Measurements from ENCODE around the gene DEGS1. TPM values are rescaled to one million over a fixed set of nuclear protein-coding genes. Genes with fewer than 3 reads are reported as not detected.
A peak's percentile ranks its signal among the peaks of the same experiment; 100 is the strongest.

Gene DEGS1
- total RNA-seq, 1 donor from 2014 or later, result 76.7 TPM

DNA sequence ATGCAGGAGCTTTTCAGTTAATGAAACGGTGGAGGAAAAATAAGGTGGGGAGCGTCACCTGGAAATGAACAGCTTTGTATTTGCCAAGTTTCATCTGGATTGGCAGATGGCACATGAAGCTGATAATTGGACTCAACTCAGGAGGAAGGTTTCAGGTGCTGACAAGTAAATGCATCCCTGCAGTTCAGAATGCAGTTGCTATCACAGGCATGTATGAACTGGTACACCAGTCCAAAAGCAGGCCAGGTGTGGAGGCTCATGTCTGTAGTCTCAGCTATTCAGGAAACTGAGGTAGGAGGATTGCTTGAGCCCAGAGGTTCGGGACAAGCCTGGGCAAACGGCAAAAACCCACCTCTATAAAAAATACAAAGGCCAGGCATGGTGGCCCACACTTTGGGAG, 15.5 kb downstream of the DEGS1 start:
- H3K4me1 ChIP-seq, result no peaks in the 10 kb centered on the region
- H3K4me3 ChIP-seq, result no peak overlapping the region
- no peaks in the 10 kb centered on the region for H3K27me3 ChIP-seq
- intact Hi-C loops (cut with DNase I), result no loop called here
- no peaks in the 10 kb centered on the region for H3K9me3 ChIP-seq
- DNase-seq (no peak), ATAC-seq (no peak)
- H3K36me3 ChIP-seq, result peaks cover 3% of the 10 kb centered on the region
- no peak overlapping the region for H3K27ac ChIP-seq
- TF ChIP-seq CTCF (IDR thresholded peaks at IDR 0.05), result no peak

DNA sequence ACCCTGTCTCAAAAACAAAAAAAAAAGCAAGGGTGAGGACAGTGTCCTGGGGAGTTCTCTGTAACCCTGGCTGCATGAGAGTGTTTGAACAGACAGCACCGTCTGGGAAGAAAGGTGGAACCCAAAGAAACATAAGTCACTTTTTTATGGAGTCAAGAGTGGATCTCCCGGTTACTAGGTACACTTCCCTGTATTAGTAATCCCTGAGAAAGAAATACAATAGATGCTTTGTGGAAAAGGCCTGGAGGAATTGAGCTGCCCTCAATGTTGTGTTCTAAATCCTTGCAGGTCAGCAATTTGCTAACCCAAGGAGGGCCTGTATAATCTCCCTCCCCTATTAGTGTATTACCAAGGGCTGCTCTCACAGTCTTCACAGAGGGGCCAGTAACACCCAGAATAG, 16.6 kb downstream of the DEGS1 start:
- Histone ChIP-seq H3K4me1 (peaks cover 8% of the 10 kb centered on the region), H3K27me3 (no peaks in the 10 kb centered on the region), H3K36me3 (no peaks in the 10 kb centered on the region), H3K27ac (no peak overlapping the region), H3K9me3 (no peaks in the 10 kb centered on the region), H3K4me3 (no peak overlapping the region)
- intact Hi-C loops (cut with DNase I), result no loop called here
- TF ChIP-seq CTCF (IDR thresholded peaks at IDR 0.05), result no peak
- DNase-seq, result no peak
- no peak for ATAC-seq

DNA sequence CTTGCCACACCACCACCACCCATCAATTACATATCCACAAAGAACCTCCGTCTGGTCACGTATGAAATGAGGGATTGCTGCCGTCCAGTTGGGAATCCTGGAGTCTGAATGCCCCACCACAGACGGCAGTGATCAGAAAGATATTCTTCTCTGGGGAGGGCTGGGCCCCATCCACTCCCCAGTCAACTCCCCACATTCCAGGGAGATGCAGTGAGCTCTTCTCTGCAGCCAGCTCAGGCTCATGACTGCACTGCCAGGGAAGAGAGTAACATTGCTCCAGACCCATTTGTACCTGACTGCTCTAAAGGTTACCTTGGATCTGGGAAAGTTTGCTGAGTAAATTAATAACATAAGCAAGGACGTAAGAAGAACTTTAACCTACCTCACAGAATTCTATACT, 18.3 kb downstream of the DEGS1 start:
- no peak for ATAC-seq
- H3K4me1 ChIP-seq, result peaks cover 16% of the 10 kb centered on the region
- no peak overlapping the region for H3K27ac ChIP-seq
- H3K27me3 ChIP-seq, result no peaks in the 10 kb centered on the region
- no peak for DNase-seq
- H3K36me3 ChIP-seq, result no peaks in the 10 kb centered on the region
- no peak for TF ChIP-seq CTCF (IDR thresholded peaks at IDR 0.05)
- H3K4me3 ChIP-seq, result no peak overlapping the region
- intact Hi-C loops (cut with DNase I), result no loop called here
- no peaks in the 10 kb centered on the region for H3K9me3 ChIP-seq

- Histone ChIP-seq H3K27ac (no peak overlapping the region), H3K4me1 (peaks cover 16% of the 10 kb centered on the region), H3K4me3 (no peak overlapping the region), H3K27me3 (no peaks in the 10 kb centered on the region), H3K36me3 (no peaks in the 10 kb centered on the region), H3K9me3 (no peaks in the 10 kb centered on the region)
- DNase-seq (no peak), ATAC-seq (no peak)
- intact Hi-C loops (cut with DNase I), result no loop called here
- TF ChIP-seq CTCF (IDR thresholded peaks at IDR 0.05), result no peak
Measured at GRCh38 chr1:224201853-224202252, 18.8 kb downstream of the DEGS1 start.

- no peak overlapping the region for H3K4me3 ChIP-seq
- H3K27me3 ChIP-seq, result no peaks in the 10 kb centered on the region
- H3K9me3 ChIP-seq, result no peaks in the 10 kb centered on the region
- H3K4me1 ChIP-seq, result peaks cover 16% of the 10 kb centered on the region
- peak; percentile 88 for ATAC-seq
- no peaks in the 10 kb centered on the region for H3K36me3 ChIP-seq
- peak; percentile 74 for DNase-seq
- peak overlapping the region; percentile 44 for H3K27ac ChIP-seq
- intact Hi-C loops (cut with DNase I), result no loop called here
- no peak for TF ChIP-seq CTCF (IDR thresholded peaks at IDR 0.05)
Measured at GRCh38 chr1:224203243-224204016, 20.4 kb downstream of the DEGS1 start.

Measured in upper lobe of right lung (tissue), 1 donor.